Body of pancreas (tissue), 4 donors: ENCODE data around the gene USP34. TPM values are rescaled to one million over a fixed set of nuclear protein-coding genes. Genes with fewer than 3 reads are reported as not detected.

Experiments used
- ATAC-seq: fragments of 150-250 bp; one replicate; pipeline ENCODE4 v1.9.1; 2016
- DNase-seq, 4 donors: peaks; one replicate each; pipeline ENCODE4 v3.0.0-alpha.2; 2019
- H3K27ac ChIP-seq, 4 donors: fragments of 200-600 bp; sonication (generic); 1 replicate in 3 of 4; 2 replicates in 1 of 4; pipeline versions ENCODE4 v1.5.1 to v1.6.1; 2016 to 2019; ENCODE audit warnings: mild to moderate bottlenecking in 1 of 4, mixed read lengths in 1 of 4, moderate library complexity in 1 of 4
- H3K27me3 ChIP-seq, 2 donors: fragments of 200-600 bp; sonication (generic); one replicate each; pipeline ENCODE4 v1.6.0; 2016; ENCODE audit warnings: mild to moderate bottlenecking in 1 of 2
- H3K36me3 ChIP-seq, 2 donors: fragments of 200-600 bp; sonication (generic); replicated peaks in 1 of 2; 2 replicates each; pipeline ENCODE4 v1.5.1; 2016; ENCODE audit warnings: low read depth in 2 of 2; ENCODE audit not compliant: insufficient read depth in 1 of 2
- H3K4me1 ChIP-seq: fragments of 200-600 bp; sonication (generic); one replicate; pipeline ENCODE4 v1.6.0; 2016
- H3K4me3 ChIP-seq, 2 donors: fragments of 200-600 bp; sonication (generic); 1 replicate in 1 of 2; 2 replicates in 1 of 2; pipeline ENCODE4 v1.5.1; 2016 to 2019
- H3K9me3 ChIP-seq, 3 donors: fragments of 200-600 bp; sonication (generic); 1 replicate in 2 of 3; 2 replicates in 1 of 3; pipeline ENCODE4 v1.5.1; 2016
- CTCF ChIP-seq, 7 experiments: fragments of 450-650 bp in 4 of 7; fragments of 200-600 bp in 3 of 7; sonication (generic) in 3 of 7; IDR thresholded peaks; one replicate each; pipeline ENCODE4 v1.5.1; 2016 to 2019; ENCODE audit warnings: antibody characterized with exemption in 7 of 7
- POLR2A ChIP-seq, 3 donors: fragments of 450-650 bp; IDR thresholded peaks; one replicate each; pipeline ENCODE4 v1.6.1; 2016; ENCODE audit warnings: antibody characterized with exemption in 3 of 3, mild to moderate bottlenecking in 2 of 3
- WGBS, 2 donors: methylation state at CpG; one replicate each; pipeline ENCODE4 v1.1.5; 2017; 5-methylcytosine and 5-hydroxymethylcytosine counted together
- intact Hi-C: fragments of 100-400 bp; cut with DNase I; formaldehyde crosslinking; loops from one replicate; pipeline ENCODE4 v1.15.1; 2023
- total RNA-seq, 2 donors: library from RNA; depleted of rRNA; stranded (reverse); fragments of >200 nt; gene quantifications; one replicate each; pipeline ENCODE4 v1.1.0, GENCODE V29; 2016

The USP34 gene
- total RNA-seq, 2 donors from 2014 or later: 87.0 to 96.5 TPM

GRCh38 chr2:61423714-61424113, 47.2 kb downstream of the USP34 start:
- Histone ChIP-seq H3K27me3 (no peaks in the 10 kb centered on the region), H3K36me3 (no peaks in the 10 kb centered on the region), H3K27ac (no peak overlapping the region), H3K9me3 (no peaks in the 10 kb centered on the region), H3K4me3 (no peak overlapping the region), H3K4me1 (peaks cover 49% of the 10 kb centered on the region)
- no peak for ATAC-seq
- intact Hi-C loops: no loop called here
- TF ChIP-seq CTCF (IDR thresholded peaks at IDR 0.05) (no peak), POLR2A (IDR thresholded peaks at IDR 0.05) (no peak)
- 43 to 46% methylated on average over 3 of the region's 3 CpGs for WGBS, 2 donors
- no peak for DNase-seq

DNA sequence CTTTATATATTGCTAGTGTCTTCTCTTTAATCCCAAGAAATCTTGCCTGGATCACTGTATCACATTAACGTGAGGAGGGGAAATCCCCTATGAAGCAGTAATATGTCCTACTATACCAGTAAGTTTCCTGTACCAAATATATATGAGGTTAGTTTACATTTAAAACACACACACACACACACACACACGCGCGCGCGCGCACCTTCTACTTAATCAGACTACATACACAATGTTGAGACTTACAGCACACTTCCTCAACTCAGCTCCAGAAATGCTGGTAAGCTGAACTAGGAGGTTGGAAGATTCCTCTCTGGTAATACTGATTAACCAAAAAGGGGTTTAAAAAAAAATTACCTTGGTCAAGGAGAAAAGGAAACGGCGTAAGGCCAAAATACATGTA, 49.3 kb downstream of the USP34 start:
- Histone ChIP-seq H3K4me1 (peaks cover 41% of the 10 kb centered on the region), H3K4me3 (no peak overlapping the region), H3K36me3 (no peaks in the 10 kb centered on the region), H3K9me3 (no peaks in the 10 kb centered on the region), H3K27me3 (no peaks in the 10 kb centered on the region), H3K27ac (no peak overlapping the region)
- peak in 1 of 4 donors; percentile 23 for DNase-seq
- ATAC-seq: no peak
- TF ChIP-seq CTCF (IDR thresholded peaks at IDR 0.05): no peak
- TF ChIP-seq POLR2A (IDR thresholded peaks at IDR 0.05): no peak
- 87 to 90% methylated on average over 9 of the region's 9 CpGs for WGBS, 2 donors
- intact Hi-C loops: no loop called here

DNA sequence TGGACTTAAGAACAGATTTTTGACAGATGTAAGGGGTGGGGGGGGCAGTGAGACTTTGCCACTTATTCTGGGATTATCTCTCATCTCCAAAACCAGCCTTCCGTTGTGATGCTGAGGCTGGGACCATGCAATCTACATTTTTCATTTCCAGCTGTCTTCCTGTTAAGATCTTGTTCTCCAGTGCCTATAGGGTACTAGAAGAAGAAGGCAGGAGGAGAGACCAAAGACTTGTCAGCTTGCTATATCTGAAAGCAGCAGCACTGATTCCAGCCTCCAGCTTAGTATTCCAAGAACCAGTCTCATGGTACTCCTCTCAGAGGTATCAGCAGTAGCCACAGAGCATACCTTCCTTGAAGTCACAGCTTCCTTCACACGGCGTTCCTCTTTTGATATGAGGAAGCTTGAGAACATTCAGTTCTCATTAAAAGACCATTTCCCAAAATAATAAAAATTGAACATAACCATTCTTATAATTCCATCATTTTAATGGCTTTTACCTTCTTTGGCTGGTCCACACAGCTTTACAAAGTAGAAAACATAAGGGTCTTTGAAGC, 49.8 kb downstream of the USP34 start:
- Histone ChIP-seq H3K36me3 (no peaks in the 10 kb centered on the region), H3K4me1 (peaks cover 35% of the 10 kb centered on the region), H3K4me3 (no peak overlapping the region), H3K9me3 (no peaks in the 10 kb centered on the region), H3K27ac (no peak overlapping the region), H3K27me3 (no peaks in the 10 kb centered on the region)
- DNase-seq (no peak), ATAC-seq (no peak)
- TF ChIP-seq POLR2A (IDR thresholded peaks at IDR 0.05) (no peak), CTCF (IDR thresholded peaks at IDR 0.05) (no peak)
- intact Hi-C loops: no loop called here
- WGBS, 2 donors: 49 to 64% methylated on average over 3 of the region's 3 CpGs

GRCh38 chr2:61419570-61419969, 51.3 kb downstream of the USP34 start:
- H3K27me3 ChIP-seq: no peaks in the 10 kb centered on the region
- intact Hi-C loops: loop anchor here (10.0 kb wide), 1 partner anchor 45 kb away; no protein-coding TSS in a partner anchor
- peaks cover 31% of the 10 kb centered on the region for H3K4me1 ChIP-seq
- H3K4me3 ChIP-seq: no peak overlapping the region
- ATAC-seq (no peak), DNase-seq (no peak)
- H3K36me3 ChIP-seq: no peaks in the 10 kb centered on the region
- no peak overlapping the region for H3K27ac ChIP-seq
- TF ChIP-seq CTCF (IDR thresholded peaks at IDR 0.05) (no peak), POLR2A (IDR thresholded peaks at IDR 0.05) (no peak)
- H3K9me3 ChIP-seq: no peaks in the 10 kb centered on the region

DNA sequence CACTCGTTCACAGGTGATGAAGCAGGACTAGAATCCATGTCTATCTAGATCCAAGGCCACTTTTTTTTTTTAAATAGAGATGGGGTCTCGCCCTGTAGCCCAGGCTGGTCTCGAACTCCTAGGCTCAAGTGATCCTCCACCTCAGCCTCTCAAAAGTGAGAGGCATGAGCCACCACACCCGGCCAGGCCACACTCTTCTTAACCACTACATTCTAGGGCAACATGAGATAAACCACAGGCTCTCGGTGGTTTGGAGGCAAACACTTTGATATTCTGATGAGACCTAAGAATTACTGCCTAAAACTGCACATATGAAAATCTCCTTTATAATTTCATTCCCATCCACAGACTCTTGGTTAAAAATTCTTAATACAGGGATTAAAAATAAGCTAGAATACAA, 51.8 kb downstream of the USP34 start:
- 79 to 85% methylated on average over 5 of the region's 5 CpGs for WGBS, 2 donors
- Histone ChIP-seq H3K27ac (no peak overlapping the region), H3K36me3 (no peaks in the 10 kb centered on the region), H3K4me3 (no peak overlapping the region), H3K9me3 (no peaks in the 10 kb centered on the region), H3K4me1 (peaks cover 30% of the 10 kb centered on the region), H3K27me3 (no peaks in the 10 kb centered on the region)
- no peak for TF ChIP-seq CTCF (IDR thresholded peaks at IDR 0.05)
- no peak for TF ChIP-seq POLR2A (IDR thresholded peaks at IDR 0.05)
- ATAC-seq (no peak), DNase-seq (no peak)
- intact Hi-C loops: loop anchor here (10.0 kb wide), 1 partner anchor 46 kb away; no protein-coding TSS in a partner anchor
